ENCODE results near the gene TSPAN11. TPM values are rescaled to one million over a fixed set of nuclear protein-coding genes. Genes with fewer than 3 reads are reported as not detected.

The TSPAN11 gene
- total RNA-seq, 4 donors from 2014 or later = 0.64 to 2.8 (median 1.3) TPM

GRCh38 chr12:30991466-30991865, 64.9 kb downstream of the TSPAN11 start:
- Histone ChIP-seq H3K9me3 (no peaks in the 10 kb centered on the region), H3K4me3 (no peak overlapping the region), H3K27ac (no peak overlapping the region), H3K27me3 (no peaks in the 10 kb centered on the region), H3K36me3 (no peaks in the 10 kb centered on the region), H3K4me1 (no peaks in the 10 kb centered on the region)
- WGBS = 100% methylated on average over 1 of the region's 4 CpGs
- no peak for DNase-seq (ENCODE audit: low spot score in 2 of 2)
- TF ChIP-seq CTCF (IDR thresholded peaks at IDR 0.05) = no peak

GRCh38 chr12:30992381-30992780, 65.8 kb downstream of the TSPAN11 start:
- DNase-seq (ENCODE audit: low spot score in 2 of 2) = no peak
- H3K27ac ChIP-seq = no peak overlapping the region
- H3K36me3 ChIP-seq = no peaks in the 10 kb centered on the region
- no peaks in the 10 kb centered on the region for H3K4me1 ChIP-seq
- H3K27me3 ChIP-seq = no peaks in the 10 kb centered on the region
- WGBS = 100% methylated on average over 1 of the region's 4 CpGs
- TF ChIP-seq POLR2A (IDR thresholded peaks at IDR 0.05) (no peak), CTCF (IDR thresholded peaks at IDR 0.05) (no peak), EP300 (IDR thresholded peaks at IDR 0.05) (no peak), POLR2AphosphoS5 (IDR thresholded peaks at IDR 0.05) (no peak)
- H3K9me3 ChIP-seq = no peaks in the 10 kb centered on the region
- H3K4me3 ChIP-seq = no peak overlapping the region

- Histone ChIP-seq H3K27me3 (no peaks in the 10 kb centered on the region), H3K4me3 (no peak overlapping the region), H3K36me3 (no peaks in the 10 kb centered on the region), H3K9me3 (no peaks in the 10 kb centered on the region), H3K4me1 (no peaks in the 10 kb centered on the region), H3K27ac (no peak overlapping the region)
- WGBS = 83% methylated on average over 4 of the region's 4 CpGs
- DNase-seq (ENCODE audit: low spot score in 2 of 2) = no peak
- TF ChIP-seq EP300 (IDR thresholded peaks at IDR 0.05) (no peak), CTCF (IDR thresholded peaks at IDR 0.05) (no peak), POLR2A (IDR thresholded peaks at IDR 0.05) (no peak)
Observed at GRCh38 chr12:30993766-30994165, 67.2 kb downstream of the TSPAN11 start.

GRCh38 chr12:30994274-30994673, 67.7 kb downstream of the TSPAN11 start:
- 88% methylated on average over 9 of the region's 13 CpGs for WGBS
- no peak overlapping the region for H3K27ac ChIP-seq
- H3K36me3 ChIP-seq = no peaks in the 10 kb centered on the region
- no peaks in the 10 kb centered on the region for H3K27me3 ChIP-seq
- H3K4me3 ChIP-seq = no peak overlapping the region
- TF ChIP-seq CTCF (IDR thresholded peaks at IDR 0.05) (no peak), POLR2AphosphoS5 (IDR thresholded peaks at IDR 0.05) (no peak), EP300 (IDR thresholded peaks at IDR 0.05) (no peak), POLR2A (IDR thresholded peaks at IDR 0.05) (no peak)
- H3K4me1 ChIP-seq = no peaks in the 10 kb centered on the region
- DNase-seq (ENCODE audit: low spot score in 2 of 2) = no peak
- no peaks in the 10 kb centered on the region for H3K9me3 ChIP-seq

- Histone ChIP-seq H3K9me3 (no peaks in the 10 kb centered on the region), H3K4me3 (no peak overlapping the region), H3K27ac (no peak overlapping the region), H3K36me3 (no peaks in the 10 kb centered on the region), H3K27me3 (no peaks in the 10 kb centered on the region), H3K4me1 (no peaks in the 10 kb centered on the region)
- no peak for TF ChIP-seq POLR2AphosphoS5 (IDR thresholded peaks at IDR 0.05)
- TF ChIP-seq CTCF (IDR thresholded peaks at IDR 0.05) = no peak
- no peak for TF ChIP-seq POLR2A (IDR thresholded peaks at IDR 0.05)
- TF ChIP-seq EP300 (IDR thresholded peaks at IDR 0.05) = no peak
- WGBS = 80% methylated on average over 2 of the region's 2 CpGs
- no peak for DNase-seq (ENCODE audit: low spot score in 2 of 2)
Observed at GRCh38 chr12:30996255-30996654, 69.7 kb downstream of the TSPAN11 start.

Data from suprapubic skin (tissue), 4 donors.